NCI-H1417 treated with DMSO at 0.1 percent for 48 hours (cell line): ENCODE results near the gene EFNA2.

ENCODE experiments used
- DNase-seq: peaks from one replicate; lab custom pipeline; 2025; lab: John Stamatoyannopoulos, UW

Gene EFNA2

DNA sequence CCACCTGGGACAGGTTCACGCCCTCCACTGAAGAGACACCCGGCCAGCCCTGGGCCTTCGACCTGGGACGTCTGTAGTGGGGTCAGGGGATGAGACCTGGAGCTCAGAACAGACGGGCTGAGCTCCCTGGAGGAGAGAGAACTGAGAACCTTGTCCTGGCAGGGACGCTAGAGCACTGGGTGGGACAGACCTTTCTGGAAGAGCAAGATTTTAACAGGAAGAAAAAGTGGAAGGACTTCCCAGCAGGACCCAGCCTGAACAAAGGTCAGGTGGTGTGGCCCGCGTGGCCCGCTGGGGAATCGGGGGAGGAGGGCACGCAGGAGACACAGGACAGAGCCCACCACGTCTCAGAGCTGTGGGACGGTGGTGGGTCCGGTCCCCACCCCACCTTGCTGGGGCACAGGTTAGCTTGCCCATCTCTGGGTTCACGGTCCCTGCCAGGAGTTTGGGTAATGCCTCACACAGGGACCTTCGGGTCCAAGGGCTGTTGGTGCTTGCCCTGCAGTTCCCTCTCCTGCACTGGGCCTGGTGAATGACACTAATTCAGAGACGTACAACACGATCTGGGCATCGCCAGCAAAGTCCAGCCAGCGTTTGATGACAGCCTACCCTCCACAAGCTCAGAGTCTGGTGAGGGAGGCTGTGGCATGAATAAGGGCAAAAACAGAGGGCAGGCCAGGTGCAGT lies 1.2 kb upstream of the EFNA2 start:
- no peak for DNase-seq

DNA sequence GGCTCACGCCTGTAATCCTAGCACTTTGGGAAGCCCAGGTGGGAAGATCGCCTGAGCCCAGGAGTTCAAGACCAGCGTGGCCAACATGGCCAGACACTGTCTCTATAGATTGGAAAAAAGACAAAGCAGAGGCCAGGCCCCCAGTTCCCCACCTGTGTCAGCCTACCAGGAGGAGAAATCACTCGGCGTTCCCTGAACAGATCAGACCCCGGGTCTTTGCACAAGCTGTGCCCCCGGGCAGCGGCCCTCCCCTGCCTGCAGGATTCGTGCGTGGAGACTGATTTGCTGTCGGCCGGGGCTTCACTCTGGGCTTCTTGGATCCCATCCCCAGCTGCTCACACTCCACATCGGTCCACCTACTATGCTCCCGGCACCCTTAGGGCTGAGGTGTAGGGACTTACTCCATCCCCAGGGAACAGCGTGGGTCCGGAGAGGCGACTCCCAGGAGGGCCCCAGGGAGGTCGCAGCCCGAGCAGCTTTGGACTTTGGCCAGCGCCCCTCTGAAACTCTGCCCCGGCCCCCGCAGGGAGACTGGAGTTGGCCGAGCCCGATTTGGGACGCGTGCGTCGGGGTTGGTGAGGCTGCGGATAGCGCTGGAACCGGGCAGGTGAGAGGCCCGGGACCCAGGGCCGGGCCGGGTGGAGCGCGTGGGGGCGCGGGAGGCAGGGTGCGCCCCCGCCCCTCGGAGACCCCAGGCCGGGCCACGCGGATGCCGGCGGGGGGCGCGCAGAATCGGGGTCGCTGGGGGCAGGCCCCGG lies 515 bp upstream of the EFNA2 start:
- no peak for DNase-seq

DNA sequence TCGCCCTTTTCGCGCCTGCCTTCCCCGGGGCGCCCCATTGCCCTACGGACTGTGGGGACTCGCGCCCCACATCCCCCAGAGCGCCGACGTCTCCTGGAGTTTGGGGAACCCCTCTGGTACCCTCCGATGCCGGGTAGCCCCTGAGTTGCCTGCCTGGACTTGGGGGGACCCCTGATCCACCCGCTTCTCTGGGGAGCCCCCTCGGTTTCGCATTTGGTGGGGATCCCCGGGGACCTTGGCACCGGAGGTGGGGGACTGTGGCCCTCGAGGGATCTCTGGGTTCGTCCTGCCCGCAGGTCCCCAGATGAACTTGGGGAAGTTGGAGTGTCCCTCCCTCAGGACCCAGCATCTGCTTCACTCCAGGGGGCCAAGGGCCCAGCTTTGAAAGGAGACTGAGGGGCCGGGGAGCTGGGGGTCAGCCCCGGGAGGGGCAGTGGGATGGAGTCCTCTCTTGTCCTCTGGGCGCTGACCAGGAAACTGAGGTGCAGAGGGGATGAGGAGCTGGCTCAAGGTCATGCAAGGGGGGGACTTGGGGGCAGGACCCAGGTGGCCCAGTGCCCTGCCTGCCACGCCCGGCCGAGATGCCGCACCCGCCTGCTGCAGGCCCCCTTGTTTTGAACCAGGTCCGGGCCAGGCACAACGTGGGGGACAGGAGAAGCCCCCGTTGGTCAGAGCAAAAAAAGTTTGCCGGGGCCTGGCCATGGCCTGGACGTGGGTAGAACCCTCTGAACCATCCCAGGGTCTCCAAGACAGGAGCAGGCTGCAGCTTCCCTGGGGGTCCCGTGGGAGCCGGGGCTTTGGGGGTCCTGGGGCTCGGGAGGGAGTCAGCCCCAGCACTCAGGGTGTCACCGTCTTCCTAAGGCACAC lies 1.0 kb downstream of the EFNA2 start:
- DNase-seq, result no peak

DNA sequence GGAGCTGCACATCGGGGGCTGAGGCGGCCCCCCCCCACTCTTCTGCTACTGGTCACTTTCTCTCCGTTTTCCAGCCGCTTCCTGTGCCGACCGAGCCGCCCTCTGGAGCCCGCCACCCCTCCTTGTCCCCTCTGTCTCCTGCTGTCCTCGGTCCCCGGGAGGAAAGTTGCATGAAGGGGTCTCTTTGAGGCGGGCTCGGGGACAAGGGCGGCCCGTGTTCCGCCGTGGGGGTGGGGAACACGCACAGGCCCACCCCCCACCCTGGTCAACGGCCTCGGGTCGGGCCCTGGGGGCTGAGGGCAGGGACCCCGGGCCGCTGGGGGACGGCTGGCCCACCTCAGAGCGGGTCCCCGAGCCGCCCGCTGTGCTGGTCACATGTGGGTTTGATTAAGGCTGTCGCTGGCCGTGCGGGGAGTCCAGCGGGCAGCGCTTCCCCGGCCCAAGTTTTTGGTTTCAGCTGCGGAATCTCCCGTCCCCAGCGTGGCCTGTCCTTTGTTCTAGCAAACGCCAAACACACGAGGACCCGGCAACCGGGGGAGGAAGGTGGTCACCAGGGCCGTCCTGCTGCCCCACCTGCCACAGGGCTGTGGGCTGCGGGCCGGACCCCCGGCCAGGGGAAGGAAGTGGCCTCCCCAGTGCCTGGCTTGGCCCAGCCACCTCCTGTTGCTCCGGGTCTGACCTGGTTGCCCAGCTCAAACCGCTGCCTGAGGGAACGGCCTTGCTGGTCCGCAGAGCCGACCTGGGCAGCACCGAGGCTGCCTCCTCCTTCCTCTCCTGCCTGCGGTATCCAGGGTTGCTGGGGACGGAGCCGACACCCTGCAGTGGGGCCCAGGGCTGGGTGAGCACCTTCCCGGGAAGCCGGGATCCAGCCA lies 1.9 kb downstream of the EFNA2 start:
- DNase-seq, result no peak

DNA sequence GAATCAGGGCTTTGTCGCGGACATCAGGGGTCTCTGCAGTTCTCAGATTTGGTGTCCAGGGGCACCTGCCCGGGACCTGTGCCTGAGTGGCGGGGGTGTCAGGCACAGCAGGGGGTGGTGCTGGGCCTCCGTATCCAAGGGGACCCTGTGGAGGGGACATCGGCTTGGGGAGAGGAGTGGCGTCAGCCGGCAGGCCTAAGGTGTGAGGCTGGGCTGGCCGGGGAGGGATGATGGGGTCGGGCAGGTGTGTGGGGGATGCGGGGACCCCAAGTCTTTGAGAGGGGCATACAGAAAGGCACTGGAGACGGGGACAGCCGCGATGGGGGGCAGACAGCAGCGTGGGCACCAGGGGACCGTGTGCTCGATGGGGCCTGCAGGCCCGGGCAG lies 2.5 kb downstream of the EFNA2 start:
- no peak for DNase-seq

DNA sequence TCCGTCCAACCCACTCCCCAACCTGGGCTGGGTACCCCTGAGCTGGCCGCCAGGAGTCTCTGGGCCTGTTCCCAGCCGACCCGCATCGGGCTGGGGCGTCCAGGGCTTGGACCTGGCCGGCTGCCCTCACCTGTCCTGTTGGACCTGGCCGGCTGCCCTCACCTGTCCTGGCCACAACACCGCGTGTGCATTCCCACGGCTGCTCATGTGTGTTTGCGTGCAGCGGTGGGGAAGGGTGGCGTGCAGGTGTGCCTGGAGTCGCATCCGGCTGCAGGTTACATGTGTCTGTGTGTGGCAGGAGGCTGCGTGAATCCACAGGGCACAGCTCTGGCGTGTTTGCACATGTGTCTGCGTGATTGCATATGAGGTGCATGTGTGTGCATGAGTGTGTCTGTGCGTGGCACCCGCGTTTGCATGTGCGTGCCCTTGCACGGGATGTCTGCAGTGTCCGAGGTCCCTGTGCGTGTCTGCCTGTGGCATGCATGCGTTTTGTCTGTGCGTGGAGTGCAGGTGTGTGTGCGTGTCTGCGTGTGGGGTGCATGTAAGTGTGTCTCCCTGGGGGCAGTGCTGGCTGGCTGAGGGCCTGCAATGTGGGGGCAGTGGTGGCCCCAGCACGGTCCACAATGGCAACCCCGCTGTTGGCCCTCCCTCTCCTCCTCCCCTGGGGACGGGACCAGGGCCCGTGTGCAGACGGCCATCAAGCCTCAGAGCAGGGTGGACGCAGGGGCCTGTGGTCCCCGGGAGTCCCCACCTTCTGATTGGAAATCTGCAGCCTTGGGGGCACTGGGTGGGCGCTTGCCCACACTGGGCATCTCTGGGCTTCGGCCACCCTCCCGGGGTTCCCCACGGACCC lies 3.4 kb downstream of the EFNA2 start:
- no peak for DNase-seq

DNA sequence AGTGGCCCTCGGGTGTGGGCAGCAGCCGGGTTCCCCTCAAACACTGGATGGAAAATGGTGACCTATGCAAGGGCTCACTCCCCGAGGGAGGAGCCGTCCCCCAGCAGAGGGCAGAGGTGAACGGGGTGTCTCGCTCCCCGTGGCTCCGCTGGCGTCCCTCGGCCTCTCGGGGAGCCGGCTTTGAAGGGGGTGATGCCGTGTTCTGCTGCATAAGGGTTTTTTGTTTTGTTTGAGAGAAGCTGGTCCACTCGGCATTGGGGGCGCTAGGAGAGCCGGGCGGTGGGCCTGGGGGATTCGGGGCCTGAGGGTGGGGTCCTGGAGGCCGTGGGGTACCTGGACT lies 4.0 kb downstream of the EFNA2 start:
- no peak for DNase-seq

DNA sequence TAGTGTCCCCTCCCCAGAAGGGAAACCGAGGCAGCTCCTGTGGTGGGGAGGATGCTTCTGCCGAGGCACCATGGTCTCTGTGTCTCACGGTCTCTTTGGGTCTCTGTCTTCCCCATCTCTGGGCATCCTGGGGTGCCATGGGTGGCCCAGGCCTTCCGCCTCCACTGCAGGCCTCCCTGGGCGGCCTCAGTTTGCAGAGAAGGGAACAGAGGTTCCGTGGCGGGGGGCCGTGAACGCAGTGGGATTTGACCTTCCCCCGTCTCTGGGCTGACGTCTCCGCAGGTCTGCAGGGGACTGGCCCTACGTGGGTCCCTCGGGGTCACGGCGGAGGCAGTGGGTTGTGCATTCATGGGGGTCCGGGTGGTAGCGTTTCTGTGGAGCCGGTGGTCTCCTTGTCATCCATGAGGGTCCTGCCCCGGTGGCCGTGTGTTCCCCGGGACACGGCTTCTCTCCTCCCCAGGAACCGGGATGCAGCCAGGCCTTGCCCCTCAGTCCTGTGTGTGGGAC lies 4.6 kb downstream of the EFNA2 start:
- DNase-seq, result no peak

DNA sequence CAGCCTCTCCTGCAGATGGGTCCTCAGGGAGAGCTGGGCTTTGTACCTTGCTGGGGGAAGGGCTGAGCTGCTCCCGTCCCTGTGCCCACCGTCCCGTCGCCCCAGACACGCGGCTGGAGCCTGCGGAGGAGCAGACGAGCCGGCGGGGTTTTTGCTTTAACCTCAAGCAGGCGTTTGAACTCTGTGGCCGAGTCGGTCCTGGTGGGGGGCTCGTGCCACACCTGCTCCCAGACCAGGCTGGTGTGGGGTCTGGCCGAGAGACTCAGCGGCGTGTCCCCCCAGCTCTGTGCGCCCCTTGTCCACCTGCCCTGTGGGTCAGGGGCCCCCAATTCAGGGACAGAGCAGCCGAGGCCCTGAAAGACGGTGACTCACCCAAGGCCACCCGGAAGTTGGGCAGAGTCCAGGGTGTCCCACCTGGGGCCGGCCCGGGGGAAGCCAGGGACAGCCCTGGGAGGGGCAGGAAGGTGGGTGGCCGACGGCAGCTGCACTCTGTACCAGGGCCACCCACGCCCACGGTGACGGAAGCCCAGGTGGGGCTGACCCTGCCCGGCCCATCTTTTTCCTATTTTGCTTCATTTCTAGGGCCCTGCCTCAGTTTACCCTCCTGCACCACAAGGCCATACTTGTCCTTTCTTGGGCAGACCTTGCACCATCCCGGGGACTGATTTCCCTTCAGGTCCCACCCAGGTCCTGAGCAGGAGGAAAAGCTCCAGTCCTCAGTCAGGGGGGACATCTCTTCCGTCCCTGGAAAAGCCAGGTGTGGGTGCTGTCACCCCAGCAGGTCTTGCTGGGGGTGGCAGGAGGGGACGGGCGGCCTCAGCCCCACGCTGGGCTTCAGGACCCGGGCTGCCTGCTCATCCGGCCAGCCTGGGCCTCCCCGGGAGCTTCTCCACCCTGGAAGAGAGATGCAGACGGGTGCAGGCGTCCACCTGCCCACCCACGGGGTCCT lies 5.3 kb downstream of the EFNA2 start:
- DNase-seq, result no peak

DNA sequence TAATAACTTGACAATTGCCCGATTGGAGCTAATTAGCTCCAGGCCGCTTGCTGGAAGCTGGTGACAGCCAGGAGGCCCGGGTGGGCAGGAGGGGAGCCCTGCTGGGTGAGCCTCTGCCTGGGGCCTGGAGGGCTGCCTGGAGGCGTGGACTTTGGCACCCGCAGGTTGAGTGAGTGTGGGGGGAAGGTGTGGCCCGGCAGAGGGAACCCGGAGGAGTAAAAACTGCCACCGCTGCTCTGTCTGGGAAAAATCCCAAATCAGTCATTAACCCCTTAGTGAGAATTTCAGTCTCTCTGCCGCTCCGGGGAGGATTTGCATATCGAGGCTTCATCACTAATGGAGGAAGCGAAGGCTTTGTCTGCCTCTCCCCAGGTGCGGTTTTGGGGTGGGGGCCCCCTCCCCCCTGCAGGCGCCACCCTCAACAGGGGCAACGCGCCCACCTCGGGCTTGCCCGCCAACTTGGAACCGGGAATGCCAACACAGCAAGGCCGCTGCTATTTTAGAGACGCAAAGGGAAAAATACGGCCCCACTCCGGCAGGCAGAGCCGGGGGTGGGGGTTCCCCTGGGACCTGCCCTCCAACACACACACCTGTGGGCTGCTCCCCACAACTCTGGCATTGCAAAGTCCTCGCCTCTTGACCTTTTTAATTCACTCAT lies 6.2 kb downstream of the EFNA2 start:
- DNase-seq, result no peak

DNA sequence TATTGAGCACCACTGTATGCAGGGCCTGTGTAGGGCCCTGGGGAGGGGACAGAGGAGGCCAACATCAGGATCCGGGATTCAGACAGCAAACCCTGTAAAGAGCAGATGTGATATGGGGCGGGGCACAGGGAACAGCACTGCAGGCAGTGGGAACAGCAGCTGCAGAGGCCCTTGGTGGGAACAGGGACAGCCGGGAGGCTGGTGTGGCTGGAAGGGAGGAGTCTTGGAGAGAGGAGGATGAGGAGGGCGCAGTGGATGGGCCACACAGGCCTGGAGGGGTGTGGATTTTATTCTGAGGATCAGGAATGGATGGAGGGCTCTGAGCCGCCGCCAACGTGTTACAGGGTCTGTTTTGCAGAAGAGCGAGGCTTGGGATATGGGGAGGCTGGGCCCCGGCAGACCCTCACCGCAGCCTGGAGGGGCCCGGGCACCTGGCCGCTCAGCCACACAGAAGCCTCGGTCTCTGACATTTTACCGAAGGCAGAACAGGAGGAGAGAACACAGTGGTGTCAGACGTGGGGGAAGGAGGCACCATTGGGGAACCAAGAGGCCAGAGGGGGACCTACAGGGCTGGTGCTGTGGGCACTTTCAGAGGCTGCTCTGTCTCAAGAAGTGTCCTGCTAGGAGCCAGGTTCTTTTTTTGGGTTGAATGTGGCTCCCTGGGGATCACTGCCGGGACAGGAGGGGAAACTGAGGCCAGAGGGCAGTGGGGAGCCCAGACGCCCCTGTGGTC lies 6.9 kb downstream of the EFNA2 start:
- no peak for DNase-seq

DNA sequence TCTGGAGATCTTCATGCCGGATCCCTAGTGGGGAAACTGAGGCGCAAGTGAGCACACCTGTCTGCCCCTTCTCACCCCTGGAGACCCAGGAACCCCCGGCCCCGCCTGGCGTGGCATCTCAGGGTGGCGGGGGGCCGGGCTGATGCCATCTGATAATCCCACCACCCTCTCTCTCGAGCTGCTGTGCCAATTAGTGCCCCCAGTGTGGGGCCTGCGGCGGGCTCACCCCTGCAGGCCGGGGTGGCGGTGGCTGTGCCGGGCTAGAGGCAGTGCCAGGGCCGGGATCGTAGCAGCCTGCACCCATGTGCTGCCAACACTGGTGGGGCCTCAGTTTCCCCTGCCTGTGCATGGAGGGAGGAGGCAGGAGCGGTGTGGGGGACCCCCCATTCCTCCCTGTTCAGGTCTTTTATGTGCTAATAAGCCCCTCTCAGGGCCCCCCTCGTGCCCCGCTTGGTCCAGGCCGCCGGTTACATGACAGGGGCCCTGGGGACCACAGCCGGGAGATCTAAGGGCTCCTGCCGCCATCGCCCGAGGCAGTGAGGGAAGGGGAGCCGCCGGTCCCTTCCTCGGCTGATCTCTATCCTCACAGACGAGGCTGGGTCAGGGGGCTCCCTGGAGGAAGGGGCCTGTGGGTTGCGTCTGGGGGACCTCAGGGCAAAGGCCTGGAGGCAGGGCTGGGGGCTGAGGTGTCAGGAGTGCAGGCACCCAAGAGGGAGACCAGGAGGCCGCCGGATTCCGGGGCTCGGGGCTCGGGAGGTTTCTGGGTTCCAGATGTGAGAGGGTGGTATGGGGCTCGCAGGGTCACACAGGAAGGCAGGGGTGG lies 8.3 kb downstream of the EFNA2 start:
- no peak for DNase-seq

DNA sequence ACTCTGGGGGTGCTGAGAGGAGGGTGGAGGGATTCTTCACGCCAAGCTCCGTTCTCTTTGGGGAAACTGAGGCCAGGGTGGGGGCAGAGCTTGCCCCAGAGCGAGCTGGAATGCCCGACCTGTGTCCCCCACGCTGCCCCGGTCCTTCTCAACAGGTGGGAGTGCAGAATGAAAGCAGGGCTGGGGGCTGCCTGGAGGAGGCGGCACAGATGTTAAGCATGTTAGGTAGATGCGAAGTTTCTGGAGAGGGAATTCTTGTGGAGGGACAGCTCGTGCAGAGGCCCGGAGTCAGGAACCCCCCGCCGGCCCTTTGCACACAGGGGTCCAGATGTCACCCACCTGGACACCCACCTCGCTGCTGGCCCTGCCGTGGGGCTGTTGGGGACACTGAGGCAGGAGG lies 9.0 kb downstream of the EFNA2 start:
- DNase-seq, result no peak

DNA sequence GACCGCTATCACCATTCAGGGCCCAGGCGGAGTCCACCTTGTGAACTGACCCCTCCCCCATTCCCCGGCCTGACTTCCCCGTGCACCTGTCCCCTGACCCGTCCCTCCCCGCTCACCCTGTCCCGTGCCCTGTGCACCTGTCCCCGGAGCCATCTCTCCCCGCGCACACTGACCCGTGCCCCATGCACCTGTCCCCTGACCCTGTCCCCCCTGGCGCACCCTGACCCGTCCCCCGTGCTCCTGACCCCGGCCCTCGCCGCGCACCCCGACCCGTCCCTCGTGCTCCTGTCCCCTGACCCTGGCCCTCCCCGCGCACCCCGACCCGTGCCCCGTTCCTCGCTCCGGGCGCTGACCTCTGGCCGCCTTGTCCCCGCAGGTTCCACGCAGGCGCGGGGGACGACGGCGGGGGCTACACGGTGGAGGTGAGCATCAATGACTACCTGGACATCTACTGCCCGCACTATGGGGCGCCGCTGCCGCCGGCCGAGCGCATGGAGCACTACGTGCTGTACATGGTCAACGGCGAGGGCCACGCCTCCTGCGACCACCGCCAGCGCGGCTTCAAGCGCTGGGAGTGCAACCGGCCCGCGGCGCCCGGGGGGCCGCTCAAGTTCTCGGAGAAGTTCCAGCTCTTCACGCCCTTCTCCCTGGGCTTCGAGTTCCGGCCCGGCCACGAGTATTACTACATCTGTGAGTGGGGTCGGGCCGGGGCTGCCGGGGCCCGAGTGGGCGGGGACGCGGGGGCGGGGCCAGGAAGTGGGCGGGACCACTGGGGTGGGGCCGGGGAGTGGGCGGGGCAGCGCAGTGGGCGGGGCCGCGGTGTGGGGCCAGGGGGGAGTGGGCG lies 9.7 kb downstream of the EFNA2 start:
- DNase-seq, result no peak

DNA sequence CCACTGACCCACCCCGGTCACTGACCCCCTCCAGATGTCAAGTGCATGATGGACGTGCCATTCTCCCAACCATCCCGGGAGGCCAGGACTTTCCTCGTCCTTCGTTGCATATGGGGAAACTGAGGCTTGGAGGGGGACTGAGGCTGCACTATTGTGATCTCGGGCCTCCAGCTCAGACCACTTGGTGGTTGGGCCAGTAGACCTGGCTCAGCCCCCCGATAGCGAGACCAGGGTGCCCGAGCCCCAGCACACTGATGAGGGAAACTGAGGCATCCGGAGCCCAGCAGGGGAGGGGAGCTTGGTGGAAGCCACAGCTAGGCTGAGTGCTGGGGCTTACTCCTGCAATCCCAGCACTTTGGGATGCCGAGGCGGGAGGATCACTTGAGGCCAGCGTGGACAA lies 10.4 kb downstream of the EFNA2 start:
- DNase-seq, result no peak

DNA sequence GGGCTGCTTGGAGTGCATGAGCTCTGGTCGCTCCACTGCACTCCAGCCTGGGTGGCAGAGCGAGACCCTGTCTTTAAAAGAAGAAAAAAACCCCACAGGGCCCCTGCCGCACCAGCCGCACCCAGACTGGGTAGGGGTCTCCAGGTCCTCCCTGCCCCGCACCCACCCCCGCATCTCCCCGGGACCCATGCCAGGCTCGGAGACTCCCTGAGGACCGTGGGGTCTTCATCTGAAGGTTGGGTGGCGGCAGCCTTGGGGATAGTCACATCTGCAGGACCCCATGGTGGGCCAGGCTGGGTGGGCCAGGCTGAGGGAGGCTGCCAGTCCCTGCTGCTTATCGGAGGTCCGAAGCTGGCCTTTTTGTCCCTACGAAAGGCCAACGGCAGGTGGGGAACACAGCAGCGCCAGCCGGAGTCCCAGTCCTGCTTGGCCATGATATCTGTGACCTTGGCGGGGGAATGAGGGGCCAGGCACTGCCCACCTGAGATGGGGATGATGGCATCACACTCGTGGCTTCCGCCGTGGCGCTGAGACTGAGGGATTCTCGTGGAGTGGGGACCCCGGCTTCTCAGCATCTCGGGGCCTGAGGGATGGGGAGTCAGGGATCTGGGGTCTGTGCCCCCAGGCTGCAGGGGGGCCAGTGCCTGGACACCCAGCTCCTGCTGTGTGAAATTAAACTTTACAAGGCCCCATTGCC lies 11.1 kb downstream of the EFNA2 start:
- DNase-seq, result no peak
